ENCODE results near the gene SETD1B.
"Not testable (repeated sequence)": the region's sequence is repeated elsewhere in the genome, so short reads cannot be mapped to it uniquely, and the experiment has no call there.

Gene SETD1B

DNA sequence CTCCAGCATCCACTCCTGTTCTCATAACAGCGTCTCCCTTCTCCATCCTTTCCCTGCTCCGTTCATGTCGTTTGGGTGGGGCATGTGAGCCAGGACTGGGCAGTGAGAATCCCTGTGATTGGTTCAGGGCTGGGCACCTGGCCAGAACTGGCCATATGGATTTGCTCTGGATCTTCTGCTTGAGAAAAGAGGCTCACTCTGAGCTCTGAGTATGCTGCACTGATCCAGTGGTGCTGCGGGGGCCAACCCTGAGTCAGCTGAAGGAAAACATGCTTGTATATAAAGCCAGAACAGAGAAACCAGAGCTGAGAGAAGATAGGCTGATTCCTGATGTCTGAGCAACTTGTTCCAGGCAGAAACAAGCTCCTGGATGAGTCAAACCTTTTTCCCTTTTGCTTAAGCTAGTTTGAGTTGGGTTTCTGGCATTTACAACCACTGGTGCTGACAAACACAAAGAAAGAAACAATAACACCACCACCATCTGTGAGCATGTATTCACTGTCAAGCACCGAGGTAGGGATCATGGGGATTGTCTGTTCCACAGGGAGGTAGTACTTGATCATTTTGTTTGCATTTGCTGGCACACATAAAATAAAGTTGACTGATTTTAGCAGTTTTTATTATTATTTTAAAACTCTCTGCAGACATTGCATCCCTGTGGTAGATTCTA, 68.9 kb downstream of the SETD1B start:
- peaks cover 49 to 51% of the 10 kb centered on the region in 2 experiments for H3K4me1 ChIP-seq (ENCODE audit: control insufficient read depth in 1 of 2, insufficient read depth in 1 of 2, low read depth in 1 of 2, low read length in 1 of 2)
- no peaks in the 10 kb centered on the region for H3K27me3 ChIP-seq
- H3K9me3 ChIP-seq, result no peaks in the 10 kb centered on the region
- TF ChIP-seq, protein P1, sequence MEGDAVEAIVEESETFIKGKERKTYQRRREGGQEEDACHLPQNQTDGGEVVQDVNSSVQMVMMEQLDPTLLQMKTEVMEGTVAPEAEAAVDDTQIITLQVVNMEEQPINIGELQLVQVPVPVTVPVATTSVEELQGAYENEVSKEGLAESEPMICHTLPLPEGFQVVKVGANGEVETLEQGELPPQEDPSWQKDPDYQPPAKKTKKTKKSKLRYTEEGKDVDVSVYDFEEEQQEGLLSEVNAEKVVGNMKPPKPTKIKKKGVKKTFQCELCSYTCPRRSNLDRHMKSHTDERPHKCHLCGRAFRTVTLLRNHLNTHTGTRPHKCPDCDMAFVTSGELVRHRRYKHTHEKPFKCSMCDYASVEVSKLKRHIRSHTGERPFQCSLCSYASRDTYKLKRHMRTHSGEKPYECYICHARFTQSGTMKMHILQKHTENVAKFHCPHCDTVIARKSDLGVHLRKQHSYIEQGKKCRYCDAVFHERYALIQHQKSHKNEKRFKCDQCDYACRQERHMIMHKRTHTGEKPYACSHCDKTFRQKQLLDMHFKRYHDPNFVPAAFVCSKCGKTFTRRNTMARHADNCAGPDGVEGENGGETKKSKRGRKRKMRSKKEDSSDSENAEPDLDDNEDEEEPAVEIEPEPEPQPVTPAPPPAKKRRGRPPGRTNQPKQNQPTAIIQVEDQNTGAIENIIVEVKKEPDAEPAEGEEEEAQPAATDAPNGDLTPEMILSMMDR (IDR thresholded peaks at IDR 0.05), result no peak
- no peak overlapping the region for H3K4me3 ChIP-seq (ENCODE audit: low read depth in 1 of 2, low read length in 1 of 2)
- peak overlapping the region; percentile 83 for H3K27ac ChIP-seq
- H3K36me3 ChIP-seq, result no peaks in the 10 kb centered on the region

DNA sequence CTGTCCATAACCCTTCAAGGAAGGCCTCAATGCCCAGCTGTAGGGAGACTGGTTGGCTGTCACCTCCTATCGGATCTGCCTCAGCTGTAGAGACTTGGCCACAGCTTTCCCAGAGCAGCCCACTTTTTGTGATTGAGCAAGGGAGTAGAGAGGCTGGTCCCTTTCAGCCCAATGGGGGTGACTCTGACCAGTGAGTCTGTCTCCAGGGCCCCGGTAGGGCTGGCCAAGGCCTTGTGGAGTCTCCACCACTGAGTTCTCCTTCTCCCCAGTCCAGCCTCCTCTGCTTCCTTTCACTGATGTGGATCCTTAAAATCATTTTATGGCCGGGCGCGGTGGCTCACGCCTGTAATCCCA, 69.4 kb downstream of the SETD1B start:
- Histone ChIP-seq H3K4me1 (ENCODE audit: control insufficient read depth in 1 of 2, insufficient read depth in 1 of 2, low read depth in 1 of 2, low read length in 1 of 2) (peaks cover 54% of the 10 kb centered on the region in 2 experiments), H3K4me3 (ENCODE audit: low read depth in 1 of 2, low read length in 1 of 2) (no peak overlapping the region), H3K27me3 (no peaks in the 10 kb centered on the region), H3K36me3 (no peaks in the 10 kb centered on the region), H3K27ac (peak overlapping the region; percentile 83), H3K9me3 (no peaks in the 10 kb centered on the region)
- TF ChIP-seq, protein P1 (IDR thresholded peaks at IDR 0.05), result no peak

DNA sequence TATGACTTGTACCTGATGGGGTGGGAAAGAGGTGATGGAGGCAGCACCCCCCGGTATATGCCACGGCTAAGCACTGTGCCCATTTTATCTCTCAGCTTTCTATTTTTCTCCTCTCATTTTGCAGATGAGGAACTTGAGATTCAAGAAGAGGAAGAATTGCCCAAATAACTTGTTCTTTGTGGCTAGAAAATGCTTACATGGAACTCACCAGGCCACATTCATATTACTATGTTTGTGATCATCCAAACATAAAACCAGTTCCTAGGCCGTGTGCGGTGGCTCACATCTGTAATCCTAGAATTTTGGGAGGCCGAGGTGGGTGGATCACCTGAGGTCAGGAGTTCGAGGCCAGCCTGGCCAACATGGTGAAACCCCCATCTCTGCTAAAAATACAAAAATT, 70.3 kb downstream of the SETD1B start:
- H3K27me3 ChIP-seq, result no peaks in the 10 kb centered on the region
- H3K27ac ChIP-seq, result peak overlapping the region; percentile 83
- H3K9me3 ChIP-seq, result no peaks in the 10 kb centered on the region
- peaks cover 54 to 55% of the 10 kb centered on the region in 2 experiments for H3K4me1 ChIP-seq (ENCODE audit: control insufficient read depth in 1 of 2, insufficient read depth in 1 of 2, low read depth in 1 of 2, low read length in 1 of 2)
- peak overlapping the region in 1 of 2 experiments; percentile 18 for H3K4me3 ChIP-seq (ENCODE audit: low read depth in 1 of 2, low read length in 1 of 2)
- TF ChIP-seq, protein P1 (IDR thresholded peaks at IDR 0.05), result no peak
- no peaks in the 10 kb centered on the region for H3K36me3 ChIP-seq

DNA sequence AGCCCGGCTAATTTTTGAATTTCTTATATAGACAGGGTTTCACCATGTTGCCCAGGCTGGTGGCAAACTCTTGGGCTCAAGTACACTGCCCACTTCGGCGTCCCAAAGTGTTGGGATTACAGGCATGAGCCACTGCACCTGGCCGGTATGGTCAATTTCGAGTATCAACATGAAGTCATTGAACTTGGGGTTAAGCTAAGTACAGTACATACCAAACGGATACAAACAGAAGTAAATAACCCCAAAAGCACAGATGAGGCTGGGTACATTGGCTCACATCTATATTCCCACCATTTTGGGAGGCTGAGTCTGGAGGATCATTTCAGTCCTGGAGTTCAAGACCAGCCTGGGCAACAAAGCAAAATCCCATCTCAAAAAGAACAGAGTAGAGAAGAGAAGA, 71.8 kb downstream of the SETD1B start:
- no peaks in the 10 kb centered on the region for H3K9me3 ChIP-seq
- peak overlapping the region; percentile 83 for H3K27ac ChIP-seq
- H3K4me3 ChIP-seq (ENCODE audit: low read depth in 1 of 2, low read length in 1 of 2), result no peak overlapping the region
- H3K4me1 ChIP-seq (ENCODE audit: control insufficient read depth in 1 of 2, insufficient read depth in 1 of 2, low read depth in 1 of 2, low read length in 1 of 2), result peaks cover 54 to 55% of the 10 kb centered on the region in 2 experiments
- TF ChIP-seq, protein P1 (IDR thresholded peaks at IDR 0.05), result no peak
- no peaks in the 10 kb centered on the region for H3K27me3 ChIP-seq
- no peaks in the 10 kb centered on the region for H3K36me3 ChIP-seq

DNA sequence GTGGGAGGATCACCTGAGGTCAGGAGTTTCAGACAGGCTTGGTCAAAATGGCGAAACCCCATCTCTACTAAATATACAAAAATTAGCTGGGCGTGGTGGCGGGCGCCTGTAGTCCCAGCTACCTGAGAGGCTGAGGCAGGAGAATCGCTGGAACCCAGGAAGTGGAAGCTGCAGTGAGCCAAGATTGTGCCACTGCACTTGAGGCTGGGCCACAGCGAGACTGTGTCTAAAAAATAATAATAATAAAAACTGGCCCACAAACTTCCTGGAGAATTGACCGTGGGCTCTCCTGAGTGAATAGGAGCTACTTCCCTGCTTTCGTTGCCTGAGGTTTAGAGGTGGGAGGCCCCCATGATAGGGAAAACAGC, 72.3 kb downstream of the SETD1B start:
- H3K27me3 ChIP-seq, H3K36me3 ChIP-seq, H3K9me3 ChIP-seq: not testable (repeated sequence)
- Histone ChIP-seq H3K27ac (peak overlapping the region; percentile 83), H3K4me1 (ENCODE audit: control insufficient read depth in 1 of 2, insufficient read depth in 1 of 2, low read depth in 1 of 2, low read length in 1 of 2) (peaks cover 54 to 55% of the 10 kb centered on the region in 2 experiments), H3K4me3 (ENCODE audit: low read depth in 1 of 2, low read length in 1 of 2) (peak overlapping the region in 1 of 2 experiments; percentile 10)

Measured in neutrophil (primary cell).